Esophagus muscularis mucosa (tissue), 4 donors: Measurements from ENCODE around the gene GC. TPM values are rescaled to one million over a fixed set of nuclear protein-coding genes. Genes with fewer than 3 reads are reported as not detected.

Experiments
- DNase-seq: peaks from one replicate; pipeline ENCODE4 v3.0.0-alpha.2; 2017; ENCODE audit errors: extremely low spot score
- H3K27ac ChIP-seq, 4 donors: fragments of 200-600 bp; sonication (generic); replicated peaks in 1 of 4; 1 replicate in 3 of 4; 2 replicates in 1 of 4; pipeline ENCODE4 v1.5.1; 2016 to 2019; ENCODE audit warnings: mild to moderate bottlenecking in 1 of 4
- H3K27me3 ChIP-seq, 4 donors: fragments of 200-600 bp; sonication (generic); one replicate each; pipeline versions ENCODE4 v1.5.1 to v1.6.0; 2016 to 2019
- H3K36me3 ChIP-seq, 4 donors: fragments of 200-600 bp; sonication (generic); one replicate each; pipeline ENCODE4 v1.5.1; 2016 to 2019
- H3K4me1 ChIP-seq, 4 donors: fragments of 200-600 bp; sonication (generic); one replicate each; pipeline ENCODE4 v1.5.1; 2016 to 2019
- H3K4me3 ChIP-seq, 4 donors: fragments of 200-600 bp; sonication (generic); 1 replicate in 2 of 4; 2 replicates in 2 of 4; pipeline ENCODE4 v1.5.1; 2016 to 2019; ENCODE audit warnings: mild to moderate bottlenecking in 4 of 4, moderate library complexity in 1 of 4
- H3K9me3 ChIP-seq, 4 donors: fragments of 200-600 bp; sonication (generic); 1 replicate in 3 of 4; 2 replicates in 1 of 4; pipeline ENCODE4 v1.5.1; 2016 to 2019
- CTCF ChIP-seq, 3 experiments: fragments of 200-600 bp in 2 of 3; fragments of 450-650 bp in 1 of 3; sonication (generic) in 2 of 3; IDR thresholded peaks; one replicate each; pipeline ENCODE4 v1.5.1; 2017 to 2019; ENCODE audit warnings: antibody characterized with exemption in 3 of 3, mild to moderate bottlenecking in 2 of 3, moderate library complexity in 1 of 3
- EP300 ChIP-seq: sonication (generic); formaldehyde crosslinking; IDR thresholded peaks from one replicate; pipeline ENCODE4 v1.6.1; 2017; ENCODE audit warnings: antibody characterized with exemption
- POLR2A ChIP-seq: fragments of 450-650 bp; IDR thresholded peaks from one replicate; pipeline ENCODE4 v1.6.1; 2017; ENCODE audit warnings: antibody characterized with exemption, moderate library complexity, mild to moderate bottlenecking, low read depth
- POLR2AphosphoS5 ChIP-seq, 2 donors: sonication (generic); formaldehyde crosslinking; IDR thresholded peaks; one replicate each; pipeline ENCODE4 v1.6.1; 2017; ENCODE audit warnings: antibody characterized with exemption in 2 of 2
- WGBS: methylation state at CpG from one replicate; pipeline ENCODE4 v1.1.5; 2018; 5-methylcytosine and 5-hydroxymethylcytosine counted together
- intact Hi-C: fragments of 100-400 bp; cut with DNase I; formaldehyde crosslinking; loops from one replicate; pipeline ENCODE4 v1.15.1; 2023
- total RNA-seq, 4 donors: library from RNA; depleted of rRNA; stranded (reverse); fragments of >200 nt; gene quantifications; one replicate each; pipeline versions ENCODE4 v1.1.0 to v1.2.1, GENCODE V29; 2016

GC gene
- total RNA-seq, 4 donors from 2014 or later: 0.39 TPM; not detected in 3

- Histone ChIP-seq H3K27me3 (no peaks in the 10 kb centered on the region), H3K27ac (no peak overlapping the region), H3K4me3 (no peak overlapping the region), H3K36me3 (no peaks in the 10 kb centered on the region), H3K9me3 (no peaks in the 10 kb centered on the region), H3K4me1 (no peaks in the 10 kb centered on the region)
- TF ChIP-seq CTCF (IDR thresholded peaks at IDR 0.05) (no peak), EP300 (no peak), POLR2AphosphoS5 (IDR thresholded peaks at IDR 0.05) (no peak), POLR2A (no peak)
- DNase-seq: no peak
- 84% methylated on average over 3 of the region's 3 CpGs for WGBS
- intact Hi-C loops: loop anchor here (2.0 kb wide), 1 partner anchor 481 kb away; no protein-coding TSS in a partner anchor
Measured at GRCh38 chr4:71711985-71712348, 71.9 kb downstream of the GC start.

DNA sequence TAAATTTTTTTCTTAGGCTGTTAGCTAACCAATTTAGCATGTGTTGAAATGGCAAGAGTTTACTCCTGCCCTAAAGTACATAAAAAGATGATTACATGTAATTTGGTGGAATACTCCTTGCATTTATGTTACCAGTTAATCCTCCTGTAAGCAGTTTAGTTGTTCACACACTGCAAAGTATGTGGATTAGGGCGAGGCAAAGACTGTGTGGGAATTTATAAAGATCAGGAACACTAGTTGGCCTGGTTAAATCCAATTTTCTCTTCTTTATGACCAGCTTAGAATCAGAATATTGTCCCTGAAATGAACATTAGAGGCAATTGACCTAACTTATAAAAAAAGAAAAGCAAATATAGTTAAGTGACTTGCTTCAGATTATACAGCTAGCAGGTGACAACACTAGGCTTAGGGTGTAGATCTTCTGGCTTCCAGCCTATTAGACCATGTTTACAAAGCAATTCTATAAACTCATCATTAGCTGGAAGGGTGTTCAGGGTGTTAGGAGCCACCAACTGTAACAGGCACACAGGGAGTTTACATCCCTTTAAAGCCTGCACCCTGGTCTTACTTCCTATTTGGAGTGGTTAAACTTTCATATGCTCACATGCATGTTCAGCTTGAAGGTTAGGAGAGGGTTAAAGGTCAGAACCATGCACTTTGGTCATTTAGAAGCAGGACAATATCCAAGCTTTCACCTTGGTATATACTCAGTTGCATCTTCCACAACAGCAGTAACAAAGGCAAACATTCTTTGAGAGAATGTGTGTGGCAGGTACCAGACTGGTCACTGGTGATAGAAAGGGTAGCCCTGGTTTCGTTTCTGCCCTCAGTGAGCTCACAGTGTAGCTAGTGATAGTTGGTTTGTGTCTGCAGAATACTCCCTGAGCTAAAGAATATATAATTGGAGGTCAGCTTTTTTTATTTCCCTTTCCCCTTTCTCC lies 72.6 kb downstream of the GC start:
- Histone ChIP-seq H3K27ac (no peak overlapping the region), H3K27me3 (no peaks in the 10 kb centered on the region), H3K36me3 (no peaks in the 10 kb centered on the region), H3K9me3 (no peaks in the 10 kb centered on the region), H3K4me1 (no peaks in the 10 kb centered on the region), H3K4me3 (no peak overlapping the region)
- no peak for DNase-seq
- TF ChIP-seq POLR2A (no peak), CTCF (IDR thresholded peaks at IDR 0.05) (no peak), POLR2AphosphoS5 (IDR thresholded peaks at IDR 0.05) (no peak), EP300 (no peak)
- 80% methylated on average over 2 of the region's 2 CpGs for WGBS
- intact Hi-C loops: no loop called here

DNA sequence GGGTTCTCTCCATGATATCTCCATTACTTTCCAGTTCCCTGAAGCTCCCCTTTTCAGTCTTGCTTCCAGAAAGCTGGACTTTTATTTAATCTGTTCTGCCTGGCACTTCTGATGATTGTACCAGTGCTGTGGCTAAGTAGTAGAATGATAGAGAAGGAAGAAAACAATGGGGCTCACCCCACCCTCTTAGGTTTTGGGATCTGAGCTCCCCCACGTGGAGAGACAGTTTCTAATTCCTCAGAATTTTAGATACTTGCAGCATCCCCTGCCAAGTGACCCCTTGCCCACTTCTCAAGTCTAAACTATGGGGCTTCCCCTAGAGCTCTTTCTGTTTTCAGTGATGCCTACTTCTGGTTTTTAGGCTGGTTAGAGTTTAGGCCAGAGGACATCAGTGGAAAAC lies 73.9 kb downstream of the GC start:
- intact Hi-C loops: no loop called here
- Histone ChIP-seq H3K27ac (no peak overlapping the region), H3K4me1 (no peaks in the 10 kb centered on the region), H3K36me3 (no peaks in the 10 kb centered on the region), H3K9me3 (no peaks in the 10 kb centered on the region), H3K27me3 (no peaks in the 10 kb centered on the region), H3K4me3 (no peak overlapping the region)
- WGBS: 5% methylated on average over 1 of the region's 1 CpG
- no peak for DNase-seq
- TF ChIP-seq POLR2AphosphoS5 (IDR thresholded peaks at IDR 0.05): no peak

- intact Hi-C loops: no loop called here
- no peaks in the 10 kb centered on the region for H3K4me1 ChIP-seq
- no peak for TF ChIP-seq POLR2AphosphoS5 (IDR thresholded peaks at IDR 0.05)
- TF ChIP-seq EP300: no peak
- no peaks in the 10 kb centered on the region for H3K36me3 ChIP-seq
- WGBS: 91% methylated on average over 2 of the region's 2 CpGs
- no peaks in the 10 kb centered on the region for H3K9me3 ChIP-seq
- no peak overlapping the region for H3K27ac ChIP-seq
- H3K27me3 ChIP-seq: no peaks in the 10 kb centered on the region
- no peak overlapping the region for H3K4me3 ChIP-seq
- DNase-seq: no peak
Measured at GRCh38 chr4:71698141-71698540, 85.7 kb downstream of the GC start.

GRCh38 chr4:71697031-71697430 lies 86.8 kb downstream of the GC start:
- Histone ChIP-seq H3K4me1 (no peaks in the 10 kb centered on the region), H3K36me3 (no peaks in the 10 kb centered on the region), H3K4me3 (no peak overlapping the region), H3K9me3 (no peaks in the 10 kb centered on the region), H3K27ac (no peak overlapping the region), H3K27me3 (no peaks in the 10 kb centered on the region)
- intact Hi-C loops: no loop called here
- 88% methylated on average over 4 of the region's 4 CpGs for WGBS
- TF ChIP-seq POLR2AphosphoS5 (IDR thresholded peaks at IDR 0.05) (no peak), POLR2A (no peak), CTCF (IDR thresholded peaks at IDR 0.05) (no peak), EP300 (no peak)
- no peak for DNase-seq
